OCI-LY3 (cell line): Measurements from ENCODE around the gene CISH.
A peak's percentile ranks its signal among the peaks of the same experiment; 100 is the strongest.

Experiments used
- H2AFZ ChIP-seq: fragments of 200-600, 300-600 bp; shearing (Covaris generic); 2 replicates; pipeline ENCODE4 v1.6.0; 2014; ENCODE audit warnings: antibody characterized with exemption, low read depth, low read length
- H3K27ac ChIP-seq: fragments of 200-600, 300-600 bp; sonication (generic); 2 replicates; pipeline ENCODE4 v1.5.1; 2014; ENCODE audit warnings: mild to moderate bottlenecking, low read length, moderate library complexity, mixed read lengths
- H3K27me3 ChIP-seq: fragments of 200-600, 300-600 bp; sonication (generic); 2 replicates; pipeline ENCODE4 v1.6.1; 2014; ENCODE audit warnings: low read depth, low read length, mixed read lengths
- H3K36me3 ChIP-seq: fragments of 200-600, 300-600 bp; sonication (generic); replicated peaks from 2 replicates; pipeline ENCODE3; 2014; ENCODE audit warnings: low read depth, low read length, mixed read lengths
- H3K4me1 ChIP-seq: fragments of 300-600, 200-600 bp; sonication (generic); 2 replicates; pipeline ENCODE4 v1.6.1; 2014; ENCODE audit warnings: low read length, mixed read lengths
- H3K4me2 ChIP-seq: fragments of 200-600, 300-600 bp; sonication (generic); 2 replicates; pipeline ENCODE4 v1.6.1; 2014; ENCODE audit warnings: low read length, mixed read lengths
- H3K4me3 ChIP-seq: fragments of 300-600, 200-600 bp; sonication (generic); 2 replicates; pipeline ENCODE4 v1.5.1; 2014; ENCODE audit warnings: antibody characterized with exemption, mild to moderate bottlenecking, low read length, moderate library complexity
- H3K79me2 ChIP-seq: fragments of 300-600, 200-600 bp; shearing (Covaris generic); 2 replicates; pipeline ENCODE4 v1.6.1; 2014; ENCODE audit warnings: mild to moderate bottlenecking, low read length, mixed read lengths
- H3K9ac ChIP-seq: fragments of 300-600, 200-600 bp; shearing (Covaris generic); 2 replicates; pipeline ENCODE4 v1.6.0; 2014; ENCODE audit warnings: mild to moderate bottlenecking, low read length, moderate library complexity
- H3K9me3 ChIP-seq: fragments of 200-600, 300-600 bp; shearing (Covaris generic); 2 replicates; pipeline ENCODE4 v1.6.1; 2014; ENCODE audit warnings: low read length, mixed read lengths; ENCODE audit not compliant: insufficient read depth
- H4K20me1 ChIP-seq: fragments of 200-600, 300-600 bp; sonication (generic); 2 replicates; pipeline ENCODE4 v1.6.1; 2016; ENCODE audit warnings: low read length, mixed read lengths; ENCODE audit not compliant: insufficient read depth
- CTCF ChIP-seq: fragments of 200-600, 300-600 bp; sonication (generic); IDR thresholded peaks from 2 replicates; pipeline ENCODE4 v1.5.1; 2014; ENCODE audit warnings: antibody characterized with exemption, low read length, low read depth
- EZH2phosphoT487 ChIP-seq: fragments of 200-600 bp; shearing (Covaris generic); IDR thresholded peaks from 2 replicates; pipeline ENCODE4 v1.6.1; 2018; ENCODE audit warnings: antibody characterized with exemption, mixed run types, low read depth

Gene CISH

GRCh38 chr3:50627407-50628051 is 16.0 kb upstream of the CISH start:
- Histone ChIP-seq H3K27ac (no peak overlapping the region), H3K27me3 (no peaks in the 10 kb centered on the region), H4K20me1 (peaks cover 51% of the 10 kb centered on the region), H3K9me3 (no peaks in the 10 kb centered on the region), H3K4me2 (no peak overlapping the region), H2AFZ (no peak overlapping the region), H3K36me3 (peaks cover 14% of the 10 kb centered on the region), H3K79me2 (peaks cover 48% of the 10 kb centered on the region), H3K4me1 (no peaks in the 10 kb centered on the region), H3K9ac (no peak overlapping the region), H3K4me3 (no peak overlapping the region)
- no peak for TF ChIP-seq EZH2phosphoT487
- TF ChIP-seq CTCF = peak; percentile 32

- peaks cover 41% of the 10 kb centered on the region for H3K79me2 ChIP-seq
- H3K4me1 ChIP-seq = no peaks in the 10 kb centered on the region
- peaks cover 43% of the 10 kb centered on the region; the same call in 1 of the 2 replicates for H4K20me1 ChIP-seq
- no peak overlapping the region for H3K9ac ChIP-seq
- TF ChIP-seq CTCF (no peak), EZH2phosphoT487 (no peak)
- no peaks in the 10 kb centered on the region for H3K27me3 ChIP-seq
- H3K36me3 ChIP-seq = peaks cover 18% of the 10 kb centered on the region
- H3K27ac ChIP-seq = no peak overlapping the region
- H3K4me2 ChIP-seq = no peak overlapping the region
- H3K9me3 ChIP-seq = no peaks in the 10 kb centered on the region
- no peak overlapping the region for H2AFZ ChIP-seq
- no peak overlapping the region for H3K4me3 ChIP-seq
Observed at GRCh38 chr3:50626401-50626800, 14.8 kb upstream of the CISH start.

- no peak overlapping the region for H3K9ac ChIP-seq
- H3K9me3 ChIP-seq = no peaks in the 10 kb centered on the region
- H3K36me3 ChIP-seq = peaks cover 15% of the 10 kb centered on the region
- TF ChIP-seq EZH2phosphoT487 = no peak
- TF ChIP-seq CTCF = no peak
- H3K79me2 ChIP-seq = peaks cover 38% of the 10 kb centered on the region
- no peak overlapping the region for H2AFZ ChIP-seq
- H3K27me3 ChIP-seq = no peaks in the 10 kb centered on the region
- no peaks in the 10 kb centered on the region for H3K4me1 ChIP-seq
- H3K27ac ChIP-seq = no peak overlapping the region
- H3K4me2 ChIP-seq = no peak overlapping the region
- peaks cover 38% of the 10 kb centered on the region; the same call in 1 of the 2 replicates for H4K20me1 ChIP-seq
- no peak overlapping the region for H3K4me3 ChIP-seq
Observed at GRCh38 chr3:50625231-50626182, 13.9 kb upstream of the CISH start.

GRCh38 chr3:50624634-50625033 is 13.1 kb upstream of the CISH start:
- TF ChIP-seq CTCF (no peak), EZH2phosphoT487 (no peak)
- Histone ChIP-seq H3K27ac (no peak overlapping the region), H3K9me3 (no peaks in the 10 kb centered on the region), H3K79me2 (peaks cover 33% of the 10 kb centered on the region), H4K20me1 (peaks cover 30% of the 10 kb centered on the region; the same call in 1 of the 2 replicates), H3K4me1 (no peaks in the 10 kb centered on the region), H3K4me2 (no peak overlapping the region), H3K4me3 (no peak overlapping the region), H3K27me3 (no peaks in the 10 kb centered on the region), H2AFZ (no peak overlapping the region), H3K36me3 (peaks cover 15% of the 10 kb centered on the region), H3K9ac (no peak overlapping the region)
